ENCODE data around the gene PALM.
"Not testable (repeated sequence)": the region's sequence is repeated elsewhere in the genome, so short reads cannot be mapped to it uniquely, and the experiment has no call there.

The PALM gene

GRCh38 chr19:679418-680286, 29.1 kb upstream of the PALM start:
- DNase-seq, result peak; percentile 88

- DNase-seq, result peak; percentile 100
Observed at GRCh38 chr19:680287-681028, 28.3 kb upstream of the PALM start.

- no peak for DNase-seq
Observed at GRCh38 chr19:681029-682019, 27.4 kb upstream of the PALM start.

GRCh38 chr19:682678-683320, 25.9 kb upstream of the PALM start:
- no peak for DNase-seq

- DNase-seq, result no peak
Observed at GRCh38 chr19:685454-685931, 23.2 kb upstream of the PALM start.

- no peak for DNase-seq
Observed at GRCh38 chr19:686589-687297, 22.0 kb upstream of the PALM start.

GRCh38 chr19:687569-688166, 21.1 kb upstream of the PALM start:
- no peak for DNase-seq

GRCh38 chr19:688214-688613, 20.5 kb upstream of the PALM start:
- DNase-seq, result no peak

- no peak for DNase-seq
Observed at GRCh38 chr19:688992-689391, 19.7 kb upstream of the PALM start.

GRCh38 chr19:690203-690602, 18.5 kb upstream of the PALM start:
- no peak for DNase-seq

GRCh38 chr19:694481-695351, 14.0 kb upstream of the PALM start:
- DNase-seq, result no peak

GRCh38 chr19:695352-695949, 13.3 kb upstream of the PALM start, which contains the start of gene PRSS57:
Gene PRSS57 (minus strand): TSS chr19:695452. CDS start chr19:695430, 22 bp downstream.
- no peak for DNase-seq

- not testable (repeated sequence) for DNase-seq
Observed at GRCh38 chr19:698529-698928, 10.2 kb upstream of the PALM start.

GRCh38 chr19:699885-700284, 8.8 kb upstream of the PALM start:
- not testable (repeated sequence) for DNase-seq

GRCh38 chr19:702847-703246, 5.9 kb upstream of the PALM start:
- DNase-seq, result not testable (repeated sequence)

GRCh38 chr19:703329-703650, 5.4 kb upstream of the PALM start:
- DNase-seq, result no peak

- DNase-seq, result peak; percentile 87
Observed at GRCh38 chr19:703651-704446, 4.9 kb upstream of the PALM start.

GRCh38 chr19:704447-704741, 4.3 kb upstream of the PALM start:
- DNase-seq, result no peak
